B cell (primary cell): ENCODE data around the gene TRANK1. TPM values are rescaled to one million over a fixed set of nuclear protein-coding genes. Genes with fewer than 3 reads are reported as not detected.

Experiments
- ATAC-seq: fragments of 200-7000 bp; cut with Tn5 transposase; one replicate; pipeline ENCODE4 v1.10.0; 2021; ENCODE audit warnings: low read depth, mild to moderate bottlenecking, moderate number of reproducible peaks, moderate library complexity
- CTCF ChIA-PET: fragments of 350-600 bp; sonication (Branson Sonifier 250); formaldehyde crosslinking; loops from one replicate; lab custom pipeline; 2021; ENCODE audit warnings: antibody characterized with exemption, inconsistent platforms; lab: Charles Lee
- POLR2A ChIA-PET: fragments of 350-600 bp; sonication (Branson Sonifier 250); formaldehyde crosslinking; loops from one replicate; lab custom pipeline; 2021; ENCODE audit warnings: antibody characterized with exemption; lab: Charles Lee
- DNase-seq: peaks from one replicate; pipeline ENCODE4 v3.0.0; 2013
- H2AFZ ChIP-seq: 2 replicates; pipeline ENCODE4 v1.6.1; 2012; ENCODE audit warnings: mild to moderate bottlenecking, low read depth, low read length; ENCODE audit not compliant: insufficient read depth, poor library complexity, severe bottlenecking
- H3K27ac ChIP-seq, 2 donors: 1 replicate in 1 of 2; 2 replicates in 1 of 2; pipeline ENCODE4 v1.5.1; 2012 to 2013; ENCODE audit warnings: low read length in 2 of 2, mild to moderate bottlenecking in 2 of 2, moderate library complexity in 1 of 2
- H3K27me3 ChIP-seq, 4 experiments: fragments of 200-600 bp in 1 of 4; sonication (generic) in 1 of 4; replicated peaks in 1 of 4; 1 replicate in 2 of 4; 2 replicates in 2 of 4; pipeline versions ENCODE4 v1.6.1 to v1.7.0; 2013 to 2016; ENCODE audit warnings: low read length in 3 of 4, mild to moderate bottlenecking in 2 of 4, mixed read lengths in 1 of 4, moderate library complexity in 1 of 4; ENCODE audit not compliant: insufficient read depth in 4 of 4, control insufficient read depth in 3 of 4; ENCODE audit errors: control extremely low read depth in 1 of 4
- H3K36me3 ChIP-seq, 2 experiments: replicated peaks in 1 of 2; 1 replicate in 1 of 2; 2 replicates in 1 of 2; pipeline versions ENCODE4 v1.6.1 to v1.7.1; 2013; ENCODE audit warnings: low read length in 1 of 2; ENCODE audit not compliant: insufficient read depth in 2 of 2, control insufficient read depth in 1 of 2; ENCODE audit errors: control extremely low read depth in 1 of 2, extremely low read depth in 1 of 2
- H3K4me1 ChIP-seq, 2 donors: fragments of 200-600 bp in 1 of 2; sonication (generic) in 1 of 2; 1 replicate in 1 of 2; 2 replicates in 1 of 2; pipeline versions ENCODE4 v1.5.1 to v1.6.1; 2013 to 2017; ENCODE audit warnings: low read length in 2 of 2; ENCODE audit not compliant: control insufficient read depth in 2 of 2, insufficient read depth in 2 of 2
- H3K4me2 ChIP-seq: replicated peaks from 2 replicates; pipeline ENCODE3; 2012; ENCODE audit warnings: mild to moderate bottlenecking, low read depth, low read length; ENCODE audit not compliant: poor library complexity, severe bottlenecking
- H3K4me3 ChIP-seq, 5 experiments: fragments of 200-600 bp in 1 of 5; sonication (generic) in 1 of 5; 1 replicate in 3 of 5; 2 replicates in 2 of 5; pipeline versions ENCODE4 v1.5.1 to v1.7.0; 2011 to 2016; ENCODE audit warnings: low read length in 4 of 5, mild to moderate bottlenecking in 4 of 5, low read depth in 2 of 5, control low read depth in 1 of 5, moderate library complexity in 1 of 5; ENCODE audit not compliant: insufficient read depth in 1 of 5; ENCODE audit errors: control extremely low read depth in 1 of 5, extremely low read depth in 1 of 5
- H3K79me2 ChIP-seq: fragments of 200-600 bp; sonication (generic); one replicate; pipeline ENCODE4 v1.6.0; 2016; ENCODE audit warnings: low read length; ENCODE audit not compliant: control insufficient read depth, insufficient read depth
- H3K9ac ChIP-seq: fragments of 200-600 bp; sonication (generic); 2 replicates; pipeline ENCODE4 v1.6.1; 2017; ENCODE audit warnings: mild to moderate bottlenecking, low read length, moderate library complexity
- H3K9me3 ChIP-seq, 3 donors: one replicate each; pipeline versions ENCODE4 v1.6.1 to v1.7.1; 2013; ENCODE audit warnings: low read length in 2 of 3; ENCODE audit not compliant: control insufficient read depth in 2 of 3, insufficient read depth in 1 of 3; ENCODE audit errors: control extremely low read depth in 1 of 3
- H4K20me1 ChIP-seq: 2 replicates; pipeline ENCODE4 v1.6.0; 2012; ENCODE audit warnings: mild to moderate bottlenecking, low read length; ENCODE audit not compliant: insufficient read depth, control insufficient read depth, poor library complexity, severe bottlenecking
- H3K27ac Mint-ChIP-seq: one replicate; pipeline ENCODE4 v1.8.0; 2021; ENCODE audit warnings: mixed read lengths
- H3K27me3 Mint-ChIP-seq: one replicate; pipeline ENCODE4 v1.8.0; 2021; ENCODE audit warnings: mixed read lengths
- H3K4me1 Mint-ChIP-seq: one replicate; pipeline ENCODE4 v1.8.0; 2021; ENCODE audit warnings: mixed read lengths
- H3K4me3 Mint-ChIP-seq: one replicate; pipeline ENCODE4 v1.8.0; 2021; ENCODE audit warnings: mixed read lengths
- H3K9me3 Mint-ChIP-seq: one replicate; pipeline ENCODE4 v1.8.0; 2022; ENCODE audit warnings: mixed read lengths; ENCODE audit not compliant: insufficient read depth
- EZH2 ChIP-seq: IDR thresholded peaks from 2 replicates; pipeline ENCODE4 v1.6.1; 2012; ENCODE audit warnings: borderline replicate concordance, low read depth, mild to moderate bottlenecking, moderate library complexity, low read length; ENCODE audit not compliant: insufficient read depth, poor library complexity, severe bottlenecking
- WGBS: methylation state at CpG from one replicate; pipeline ENCODE4 v1.1.5; 2013; ENCODE audit warnings: missing lambda C conversion rate; ENCODE audit not compliant: insufficient coverage; 5-methylcytosine and 5-hydroxymethylcytosine counted together
- intact Hi-C: fragments of 100-400 bp; cut with micrococcal nuclease; formaldehyde crosslinking; loops from one replicate; pipeline ENCODE4 v1.10.0; 2022
- polyA plus RNA-seq: library from polyadenylated mRNA; depleted of rRNA; stranded (reverse); fragments of >200 nt; gene quantifications from 2 replicates; pipeline ENCODE4 v1.2.3, GENCODE V29; 2012
- total RNA-seq, 2 donors: library from RNA; stranded (reverse); fragments of 120-200 nt in 1 of 2; gene quantifications; 1 replicate in 1 of 2; 2 replicates in 1 of 2; pipeline versions ENCODE4 v1.2.3 to v1.2.4, GENCODE V29; 2013 to 2022
- TF ChIP-seq, protein P1 (sequence below): fragments of 200-600 bp; IDR thresholded peaks from one replicate; pipeline ENCODE4 v1.8.0; 2022; ENCODE audit warnings: antibody characterized with exemption, mild to moderate bottlenecking

Gene TRANK1
- total and polyA plus RNA-seq, 2 donors (not counting 1 experiment from before 2014, with no cell fraction given), result 20.8 to 147 TPM

DNA sequence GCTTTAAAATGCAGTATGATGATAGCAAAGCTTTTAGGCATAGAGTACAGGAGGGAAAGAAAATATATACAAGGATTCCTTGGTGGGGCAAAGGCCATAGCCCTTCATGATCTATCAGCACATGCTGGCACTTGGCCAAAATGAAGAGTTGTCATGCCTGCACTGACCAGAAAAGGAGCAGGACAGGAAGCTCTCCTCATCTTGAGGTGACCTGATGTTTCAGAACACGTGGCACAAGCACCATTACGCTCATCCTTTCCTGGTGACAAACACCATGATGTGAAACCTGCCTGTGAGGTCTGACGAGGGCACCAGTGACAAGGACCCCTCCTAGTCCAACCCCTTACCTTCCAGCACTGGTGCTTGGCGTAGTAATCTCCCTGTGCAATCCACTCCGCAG lies 102.6 kb downstream of the TRANK1 start:
- Mint-ChIP-seq H3K4me3 (no peak overlapping the region), H3K27me3 (no peaks in the 10 kb centered on the region), H3K4me1 (no peaks in the 10 kb centered on the region), H3K9me3 (peaks cover 3% of the 10 kb centered on the region), H3K27ac (no peak overlapping the region)
- Histone ChIP-seq H3K4me3 (no peak overlapping the region), H3K79me2 (no peaks in the 10 kb centered on the region), H3K4me1 (no peaks in the 10 kb centered on the region), H3K36me3 (peaks cover 29 to 98% of the 10 kb centered on the region in 2 experiments), H4K20me1 (no peaks in the 10 kb centered on the region), H3K9ac (no peak overlapping the region), H3K4me2 (no peak overlapping the region), H3K27ac (no peak overlapping the region), H3K27me3 (no peaks in the 10 kb centered on the region), H2AFZ (no peak overlapping the region), H3K9me3 (peaks cover 0 to 4% (median 0%) of the 10 kb centered on the region in 3 donors)
- ChIA-PET CTCF (interaction anchor here (1.0 kb wide), 1 partner anchor 117 kb away, joined by 3 read pairs; no protein-coding TSS in a partner anchor), POLR2A (no interaction called here)
- WGBS, result 100% methylated on average over 3 of the region's 5 CpGs
- no peak for DNase-seq
- ATAC-seq, result no peak
- TF ChIP-seq, protein P1, sequence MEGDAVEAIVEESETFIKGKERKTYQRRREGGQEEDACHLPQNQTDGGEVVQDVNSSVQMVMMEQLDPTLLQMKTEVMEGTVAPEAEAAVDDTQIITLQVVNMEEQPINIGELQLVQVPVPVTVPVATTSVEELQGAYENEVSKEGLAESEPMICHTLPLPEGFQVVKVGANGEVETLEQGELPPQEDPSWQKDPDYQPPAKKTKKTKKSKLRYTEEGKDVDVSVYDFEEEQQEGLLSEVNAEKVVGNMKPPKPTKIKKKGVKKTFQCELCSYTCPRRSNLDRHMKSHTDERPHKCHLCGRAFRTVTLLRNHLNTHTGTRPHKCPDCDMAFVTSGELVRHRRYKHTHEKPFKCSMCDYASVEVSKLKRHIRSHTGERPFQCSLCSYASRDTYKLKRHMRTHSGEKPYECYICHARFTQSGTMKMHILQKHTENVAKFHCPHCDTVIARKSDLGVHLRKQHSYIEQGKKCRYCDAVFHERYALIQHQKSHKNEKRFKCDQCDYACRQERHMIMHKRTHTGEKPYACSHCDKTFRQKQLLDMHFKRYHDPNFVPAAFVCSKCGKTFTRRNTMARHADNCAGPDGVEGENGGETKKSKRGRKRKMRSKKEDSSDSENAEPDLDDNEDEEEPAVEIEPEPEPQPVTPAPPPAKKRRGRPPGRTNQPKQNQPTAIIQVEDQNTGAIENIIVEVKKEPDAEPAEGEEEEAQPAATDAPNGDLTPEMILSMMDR, result no peak
- TF ChIP-seq EZH2, result no peak
- intact Hi-C loops, result no loop called here

DNA sequence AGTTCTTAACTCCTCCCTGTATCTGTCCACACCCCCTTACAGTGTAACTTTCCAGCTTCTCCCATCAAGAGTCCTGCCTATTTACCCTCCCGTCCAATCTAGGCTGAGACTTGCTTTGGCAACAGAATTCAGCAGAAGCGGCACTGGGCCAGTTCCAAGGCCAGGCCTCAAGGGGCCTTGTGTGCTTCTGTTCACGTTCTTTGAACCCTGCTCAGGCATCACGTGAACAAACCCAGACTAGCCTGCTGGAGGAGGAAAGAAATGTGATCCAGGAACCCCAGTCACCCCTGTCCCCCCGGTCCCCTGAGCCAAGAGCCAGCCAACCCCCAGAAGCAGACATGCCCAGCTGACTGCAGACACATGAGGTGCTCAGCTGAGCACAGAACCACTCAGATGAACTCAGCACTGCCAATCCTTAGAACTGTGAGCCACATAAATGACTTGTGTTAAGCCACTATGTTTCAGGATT lies 104.4 kb downstream of the TRANK1 start:
- peaks cover 3% of the 10 kb centered on the region for H3K9me3 Mint-ChIP-seq
- Histone ChIP-seq H3K4me3 (no peak overlapping the region), H3K9me3 (peaks cover 0 to 4% (median 0%) of the 10 kb centered on the region in 3 donors), H3K79me2 (no peaks in the 10 kb centered on the region), H3K27ac (no peak overlapping the region), H3K4me1 (no peaks in the 10 kb centered on the region), H4K20me1 (no peaks in the 10 kb centered on the region), H2AFZ (no peak overlapping the region), H3K9ac (no peak overlapping the region), H3K27me3 (no peaks in the 10 kb centered on the region), H3K4me2 (no peak overlapping the region), H3K36me3 (peaks cover 33 to 98% of the 10 kb centered on the region in 2 experiments)
- no peaks in the 10 kb centered on the region for H3K27me3 Mint-ChIP-seq
- no peaks in the 10 kb centered on the region for H3K4me1 Mint-ChIP-seq
- CTCF ChIA-PET, result interaction anchor here (0.6 to 2.8 kb wide), 2 partner anchors 118 to 1080 kb away, joined by 3 to 11 read pairs; no protein-coding TSS in a partner anchor
- intact Hi-C loops, result no loop called here
- ATAC-seq (no peak), DNase-seq (no peak)
- TF ChIP-seq, protein P1, result no peak
- TF ChIP-seq EZH2, result no peak
- H3K4me3 Mint-ChIP-seq, result no peak overlapping the region
- H3K27ac Mint-ChIP-seq, result no peak overlapping the region
- POLR2A ChIA-PET, result no interaction called here
- 93% methylated on average over 5 of the region's 5 CpGs for WGBS
